Brain microvascular endothelial cell (primary cell): ENCODE data around the gene AUNIP.

Experiments
- DNase-seq: peaks from one replicate; pipeline ENCODE4 v3.0.0-alpha.2; 2020
- H3K27ac ChIP-seq: fragments of 250-450 bp; sonication (Bioruptor Pico); 2 replicates; pipeline ENCODE4 v1.5.1; 2020; ENCODE audit warnings: mild to moderate bottlenecking, moderate library complexity
- H3K27me3 ChIP-seq: fragments of 250-450 bp; sonication (Bioruptor Pico); replicated peaks from 2 replicates; pipeline ENCODE4 v1.5.1; 2020; ENCODE audit warnings: mild to moderate bottlenecking
- H3K36me3 ChIP-seq: fragments of 250-450 bp; sonication (Bioruptor Pico); replicated peaks from 2 replicates; pipeline ENCODE4 v1.5.1; 2020; ENCODE audit warnings: mild to moderate bottlenecking
- H3K4me3 ChIP-seq: 2 replicates; pipeline ENCODE4 v1.5.1; 2011; ENCODE audit warnings: low read depth, mild to moderate bottlenecking, control low read depth, low read length, moderate library complexity
- in situ Hi-C: cut with HindIII; loops from 2 replicates; pipeline ENCODE4 v1.10.0; 2017; ENCODE audit warnings: low sequenced_read_pairs, low pct_ligation_motif_present
- TF ChIP-seq, protein P1 (sequence below): IDR thresholded peaks from 2 replicates; pipeline ENCODE4 v1.5.1; 2011; ENCODE audit warnings: low read depth, mild to moderate bottlenecking, moderate library complexity, low read length, control low read depth, inconsistent platforms; ENCODE audit errors: missing control alignments

Gene AUNIP

GRCh38 chr1:25821112-25821476 lies 38.2 kb downstream of the AUNIP start:
- peak overlapping the region; percentile 89 for H3K4me3 ChIP-seq
- H3K27me3 ChIP-seq, result no peaks in the 10 kb centered on the region
- in situ Hi-C loops, result no loop called here
- peaks cover 5% of the 10 kb centered on the region for H3K36me3 ChIP-seq
- no peak for DNase-seq
- TF ChIP-seq, protein P1, sequence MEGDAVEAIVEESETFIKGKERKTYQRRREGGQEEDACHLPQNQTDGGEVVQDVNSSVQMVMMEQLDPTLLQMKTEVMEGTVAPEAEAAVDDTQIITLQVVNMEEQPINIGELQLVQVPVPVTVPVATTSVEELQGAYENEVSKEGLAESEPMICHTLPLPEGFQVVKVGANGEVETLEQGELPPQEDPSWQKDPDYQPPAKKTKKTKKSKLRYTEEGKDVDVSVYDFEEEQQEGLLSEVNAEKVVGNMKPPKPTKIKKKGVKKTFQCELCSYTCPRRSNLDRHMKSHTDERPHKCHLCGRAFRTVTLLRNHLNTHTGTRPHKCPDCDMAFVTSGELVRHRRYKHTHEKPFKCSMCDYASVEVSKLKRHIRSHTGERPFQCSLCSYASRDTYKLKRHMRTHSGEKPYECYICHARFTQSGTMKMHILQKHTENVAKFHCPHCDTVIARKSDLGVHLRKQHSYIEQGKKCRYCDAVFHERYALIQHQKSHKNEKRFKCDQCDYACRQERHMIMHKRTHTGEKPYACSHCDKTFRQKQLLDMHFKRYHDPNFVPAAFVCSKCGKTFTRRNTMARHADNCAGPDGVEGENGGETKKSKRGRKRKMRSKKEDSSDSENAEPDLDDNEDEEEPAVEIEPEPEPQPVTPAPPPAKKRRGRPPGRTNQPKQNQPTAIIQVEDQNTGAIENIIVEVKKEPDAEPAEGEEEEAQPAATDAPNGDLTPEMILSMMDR, result no peak
- no peak overlapping the region for H3K27ac ChIP-seq

GRCh38 chr1:25820247-25821111 lies 38.8 kb downstream of the AUNIP start:
- peak; percentile 38 for DNase-seq
- no peaks in the 10 kb centered on the region for H3K27me3 ChIP-seq
- in situ Hi-C loops, result no loop called here
- no peaks in the 10 kb centered on the region for H3K36me3 ChIP-seq
- peak overlapping the region; percentile 89 for H3K4me3 ChIP-seq
- TF ChIP-seq, protein P1, result no peak
- peak overlapping the region; percentile 74 for H3K27ac ChIP-seq

DNA sequence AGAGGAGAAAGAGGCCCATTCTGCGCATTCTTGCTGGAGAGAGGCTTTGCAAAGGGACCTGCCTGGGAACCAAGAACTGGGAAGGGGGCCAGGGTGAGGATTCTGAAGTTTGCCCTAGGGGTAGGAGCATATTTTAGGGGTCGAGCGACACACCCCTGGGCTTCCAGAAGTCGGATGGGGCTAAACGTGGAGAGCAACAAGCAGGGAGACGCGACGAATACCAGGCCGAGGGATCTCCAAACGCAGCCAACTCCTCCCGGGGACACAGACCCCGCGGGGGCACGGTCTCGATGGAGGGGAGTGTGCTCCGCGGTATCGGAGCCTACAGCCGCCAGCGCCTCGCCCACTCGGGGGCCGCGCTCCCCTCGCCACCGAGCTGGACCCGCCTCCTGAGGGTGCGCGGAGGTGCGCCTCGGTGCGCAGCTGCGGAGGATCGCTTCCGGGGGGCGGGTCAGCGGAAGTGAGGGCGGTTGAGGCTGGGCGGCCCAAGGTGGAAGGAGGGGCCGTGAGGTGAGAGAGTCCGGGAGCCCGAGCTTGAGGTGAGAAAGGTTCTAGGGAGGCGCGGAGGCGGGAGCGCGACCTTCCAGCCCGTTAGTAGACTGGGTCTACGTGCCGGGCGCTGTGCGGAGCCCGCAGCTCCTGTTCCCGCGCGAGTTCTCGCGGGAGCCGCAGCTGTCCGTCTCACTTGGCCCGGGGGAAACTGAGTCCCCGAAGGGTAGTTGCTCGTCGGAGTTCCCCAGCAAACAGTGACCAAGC lies 39.6 kb downstream of the AUNIP start, which contains the start of gene MTFR1L:
Gene MTFR1L, plus strand, starts transcription at position 464 of the 756 bp plus-strand sequence. CDS start 3,151 bp downstream, outside the sequence.
- no peaks in the 10 kb centered on the region for H3K27me3 ChIP-seq
- H3K4me3 ChIP-seq, result peak within 1 kb of the TSS; percentile 89
- in situ Hi-C loops, result no loop called here
- H3K27ac ChIP-seq, result peak within 1 kb of the TSS; percentile 74
- no peaks in the 10 kb centered on the region for H3K36me3 ChIP-seq
- TF ChIP-seq, protein P1, result no peak
- DNase-seq, result peak; percentile 34

DNA sequence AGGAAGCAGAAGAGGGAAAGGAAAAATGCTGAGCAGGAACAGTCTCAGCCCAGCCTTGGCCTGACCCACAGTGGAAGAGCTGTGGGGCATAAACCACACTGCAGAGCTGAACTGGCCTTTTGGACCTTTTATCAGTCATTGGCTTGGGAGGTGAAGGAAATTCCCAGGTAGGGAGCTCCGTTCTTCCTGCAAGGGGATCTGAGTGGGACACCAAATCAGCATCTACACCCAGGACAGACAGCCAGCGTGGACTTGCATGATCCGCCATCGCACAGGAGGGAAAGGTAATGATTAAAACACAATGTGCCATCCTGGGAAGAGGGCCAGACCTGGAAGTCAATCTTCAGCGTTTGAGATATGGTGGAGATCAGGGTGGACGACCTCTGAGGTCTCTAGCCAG lies 40.7 kb downstream of the AUNIP start:
- Histone ChIP-seq H3K27ac (no peak overlapping the region), H3K36me3 (no peaks in the 10 kb centered on the region), H3K4me3 (no peak overlapping the region), H3K27me3 (no peaks in the 10 kb centered on the region)
- in situ Hi-C loops, result no loop called here
- TF ChIP-seq, protein P1, result no peak
- DNase-seq, result no peak

DNA sequence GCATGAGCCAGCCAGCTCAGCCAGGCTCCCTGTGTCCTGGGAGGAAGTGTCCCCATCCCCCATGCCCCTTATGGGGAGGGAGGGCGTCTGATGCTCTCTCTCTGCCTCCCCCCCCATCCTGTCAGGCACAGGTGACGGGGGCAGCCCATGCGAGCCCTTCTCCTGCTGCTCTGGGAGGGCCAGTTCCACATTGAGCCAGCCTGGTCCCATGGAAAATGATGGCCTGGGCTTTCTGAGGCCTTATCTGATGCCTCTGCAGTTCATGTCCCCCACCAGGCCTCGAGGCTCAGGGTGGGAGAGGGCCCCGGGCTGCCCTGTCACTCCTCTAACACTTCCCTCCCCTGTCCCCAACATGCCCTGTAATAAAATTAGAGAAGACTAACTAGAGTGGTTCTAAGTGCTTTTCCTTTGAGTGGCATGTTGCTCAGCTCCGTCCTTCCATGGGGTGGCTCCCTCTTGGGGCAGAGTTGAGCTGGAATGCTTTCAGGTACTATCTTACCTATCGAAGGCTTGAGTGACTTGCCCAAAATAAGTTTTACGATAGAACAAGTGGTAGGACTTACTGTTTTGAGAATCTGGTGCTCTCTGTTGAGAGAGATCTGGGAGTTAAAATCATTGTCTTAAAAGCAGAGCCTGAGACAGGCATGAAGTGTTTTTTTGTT lies 41.3 kb downstream of the AUNIP start:
- TF ChIP-seq, protein P1, result peak; percentile 36
- no peaks in the 10 kb centered on the region for H3K27me3 ChIP-seq

More for the DNA sequence above, 41.3 kb downstream of the AUNIP start:
- in situ Hi-C loops, result no loop called here
- Histone ChIP-seq H3K4me3 (no peak overlapping the region), H3K36me3 (no peaks in the 10 kb centered on the region), H3K27ac (no peak overlapping the region)
- no peak for DNase-seq
